GM12878 (cell line): ENCODE data around the gene SLC9C1. TPM values are rescaled to one million over a fixed set of nuclear protein-coding genes. Genes with fewer than 3 reads are reported as not detected.
A peak's percentile ranks its signal among the peaks of the same experiment; 100 is the strongest.

Experiments
- BACH1 ChIP-seq: fragments of 450-650 bp; IDR thresholded peaks from 2 replicates; pipeline ENCODE4 v1.6.1; 2017; ENCODE audit warnings: mild to moderate bottlenecking, borderline replicate concordance
- FOXM1 ChIP-seq: IDR thresholded peaks from 2 replicates; pipeline ENCODE4 v1.6.1; 2012; ENCODE audit warnings: low read depth, mild to moderate bottlenecking, inconsistent platforms, low read length, moderate library complexity
- GABPA ChIP-seq: IDR thresholded peaks from 2 replicates; pipeline ENCODE4 v1.6.1; 2014; ENCODE audit warnings: antibody characterized with exemption, low read depth, mild to moderate bottlenecking, inconsistent platforms
- MEF2A ChIP-seq: IDR thresholded peaks from 2 replicates; pipeline ENCODE4 v1.6.1; 2011; ENCODE audit warnings: low read depth, mild to moderate bottlenecking, low read length, moderate library complexity; ENCODE audit not compliant: insufficient read depth
- MTA2 ChIP-seq: fragments of 450-650 bp; IDR thresholded peaks from 2 replicates; pipeline ENCODE4 v1.6.1; 2016; ENCODE audit warnings: low read depth, mild to moderate bottlenecking, moderate library complexity
- NBN ChIP-seq: fragments of 450-650 bp; IDR thresholded peaks from 2 replicates; pipeline ENCODE4 v1.6.1; 2016
- RELA ChIP-seq: fragments of 450-650 bp; IDR thresholded peaks from 2 replicates; pipeline ENCODE4 v1.8.0; 2014; ENCODE audit warnings: borderline replicate concordance; ENCODE audit not compliant: partially characterized antibody
- TARDBP ChIP-seq: IDR thresholded peaks from 2 replicates; pipeline ENCODE4 v1.6.1; 2016; ENCODE audit warnings: borderline replicate concordance
- polyA plus RNA-seq, 11 experiments: library from polyadenylated mRNA; depleted of rRNA in 4 of 11; unstranded in 6 of 11; stranded (reverse) in 5 of 11; fragments of >200 nt; fragmentation: Nextera tagmentation in 4 of 11; fragmentation: Illumina TruSeq in 1 of 11; extraction: Ambion mirVana in 4 of 11; extraction: Trizol in 1 of 11; gene quantifications; 1 replicate in 1 of 11; 2 replicates in 10 of 11; pipeline versions ENCODE4 v1.2.1 to v1.2.3, GENCODE V29; 2011 to 2016; ENCODE audit warnings: inconsistent platforms in 2 of 11, missing spikeins in 2 of 11, low read depth in 1 of 11
- total RNA-seq, 4 experiments: library from RNA; depleted of rRNA in 3 of 4; stranded (reverse); fragments of >200 nt in 3 of 4; fragmentation: Illumina TruSeq in 1 of 4; extraction: Trizol in 1 of 4; gene quantifications; 2 replicates each; pipeline versions ENCODE4 v1.2.1 to v1.2.3, GENCODE V29; 2013 to 2021
- TF ChIP-seq, protein P1 (sequence below): fragments of 450-650 bp; formaldehyde crosslinking; IDR thresholded peaks from 2 replicates; pipeline ENCODE4 v1.4.0; 2020; ENCODE audit warnings: mild to moderate bottlenecking, moderate library complexity
- TF ChIP-seq, protein P2 (sequence below): IDR thresholded peaks from 2 replicates; pipeline ENCODE4 v1.6.1; 2012; ENCODE audit warnings: improper control_type of control experiment, low read depth, low read length; ENCODE audit not compliant: insufficient replicate concordance
- TF ChIP-seq, protein P3 (sequence below): IDR thresholded peaks from 2 replicates; pipeline ENCODE4 v1.6.1; 2011; ENCODE audit warnings: borderline replicate concordance, low read depth, mild to moderate bottlenecking, moderate library complexity, low read length; ENCODE audit not compliant: insufficient read depth, poor library complexity, severe bottlenecking
- TF ChIP-seq, protein P4 (sequence below): fragments of 450-650 bp; IDR thresholded peaks from 2 replicates; pipeline ENCODE4 v1.6.1; 2017; ENCODE audit warnings: mild to moderate bottlenecking

SLC9C1 gene
- total and polyA plus RNA-seq, 10 of the 15 experiments (the other 5 are each of a cell fraction or from before 2014, with no cell fraction given) = not detected

DNA sequence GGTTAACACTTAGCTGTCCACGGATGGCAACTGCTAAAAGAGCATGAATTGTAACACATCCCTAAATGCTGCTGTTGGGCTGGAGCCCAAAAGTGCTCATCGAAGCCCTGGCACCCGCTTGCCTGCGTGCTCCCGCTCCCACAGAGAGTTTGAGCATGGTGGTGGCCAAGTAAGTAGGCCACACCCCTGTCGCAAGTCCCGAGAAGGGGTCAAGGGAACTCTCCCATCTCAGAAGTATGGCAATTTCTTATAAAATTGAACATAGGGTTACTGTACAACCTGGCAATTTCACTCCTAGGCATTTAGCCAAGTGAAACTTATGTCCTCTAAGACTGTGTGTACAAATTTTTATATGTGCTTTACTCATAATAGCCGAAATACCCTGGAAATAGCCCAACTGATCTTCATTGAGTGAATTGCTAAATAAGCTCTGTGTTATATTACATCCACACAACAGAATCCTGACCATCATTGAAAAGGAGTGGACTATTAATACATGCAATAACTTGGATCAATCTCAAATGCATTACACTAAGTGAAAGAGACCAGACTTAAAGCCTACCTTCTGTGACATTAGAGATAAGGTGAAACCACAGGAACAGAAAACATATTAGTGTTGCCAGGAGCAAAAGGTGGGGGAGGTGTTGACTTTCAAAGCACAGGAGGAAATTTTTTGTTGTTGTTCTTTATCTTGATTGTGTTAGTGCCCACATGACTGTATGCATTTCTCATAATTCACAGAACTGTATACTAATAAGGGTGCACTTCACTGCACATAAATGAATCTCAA is 159.5 kb downstream of the SLC9C1 start (continued):
- TF ChIP-seq, protein P1, sequence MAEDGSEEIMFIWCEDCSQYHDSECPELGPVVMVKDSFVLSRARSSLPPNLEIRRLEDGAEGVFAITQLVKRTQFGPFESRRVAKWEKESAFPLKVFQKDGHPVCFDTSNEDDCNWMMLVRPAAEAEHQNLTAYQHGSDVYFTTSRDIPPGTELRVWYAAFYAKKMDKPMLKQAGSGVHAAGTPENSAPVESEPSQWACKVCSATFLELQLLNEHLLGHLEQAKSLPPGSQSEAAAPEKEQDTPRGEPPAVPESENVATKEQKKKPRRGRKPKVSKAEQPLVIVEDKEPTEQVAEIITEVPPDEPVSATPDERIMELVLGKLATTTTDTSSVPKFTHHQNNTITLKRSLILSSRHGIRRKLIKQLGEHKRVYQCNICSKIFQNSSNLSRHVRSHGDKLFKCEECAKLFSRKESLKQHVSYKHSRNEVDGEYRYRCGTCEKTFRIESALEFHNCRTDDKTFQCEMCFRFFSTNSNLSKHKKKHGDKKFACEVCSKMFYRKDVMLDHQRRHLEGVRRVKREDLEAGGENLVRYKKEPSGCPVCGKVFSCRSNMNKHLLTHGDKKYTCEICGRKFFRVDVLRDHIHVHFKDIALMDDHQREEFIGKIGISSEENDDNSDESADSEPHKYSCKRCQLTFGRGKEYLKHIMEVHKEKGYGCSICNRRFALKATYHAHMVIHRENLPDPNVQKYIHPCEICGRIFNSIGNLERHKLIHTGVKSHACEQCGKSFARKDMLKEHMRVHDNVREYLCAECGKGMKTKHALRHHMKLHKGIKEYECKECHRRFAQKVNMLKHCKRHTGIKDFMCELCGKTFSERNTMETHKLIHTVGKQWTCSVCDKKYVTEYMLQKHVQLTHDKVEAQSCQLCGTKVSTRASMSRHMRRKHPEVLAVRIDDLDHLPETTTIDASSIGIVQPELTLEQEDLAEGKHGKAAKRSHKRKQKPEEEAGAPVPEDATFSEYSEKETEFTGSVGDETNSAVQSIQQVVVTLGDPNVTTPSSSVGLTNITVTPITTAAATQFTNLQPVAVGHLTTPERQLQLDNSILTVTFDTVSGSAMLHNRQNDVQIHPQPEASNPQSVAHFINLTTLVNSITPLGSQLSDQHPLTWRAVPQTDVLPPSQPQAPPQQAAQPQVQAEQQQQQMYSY = no peak
- TF ChIP-seq MEF2A (0 out of 2 replicates have a peak, but pooled peaks have one; percentile 41), TARDBP (no peak), GABPA (no peak), BACH1 (0 out of 2 replicates have a peak, but pooled peaks have one; percentile 5), MTA2 (peak; percentile 60), NBN (0 out of 2 replicates have a peak, but pooled peaks have one; percentile 16), FOXM1 (no peak), RELA (peak; percentile 16)
- TF ChIP-seq, protein P2, sequence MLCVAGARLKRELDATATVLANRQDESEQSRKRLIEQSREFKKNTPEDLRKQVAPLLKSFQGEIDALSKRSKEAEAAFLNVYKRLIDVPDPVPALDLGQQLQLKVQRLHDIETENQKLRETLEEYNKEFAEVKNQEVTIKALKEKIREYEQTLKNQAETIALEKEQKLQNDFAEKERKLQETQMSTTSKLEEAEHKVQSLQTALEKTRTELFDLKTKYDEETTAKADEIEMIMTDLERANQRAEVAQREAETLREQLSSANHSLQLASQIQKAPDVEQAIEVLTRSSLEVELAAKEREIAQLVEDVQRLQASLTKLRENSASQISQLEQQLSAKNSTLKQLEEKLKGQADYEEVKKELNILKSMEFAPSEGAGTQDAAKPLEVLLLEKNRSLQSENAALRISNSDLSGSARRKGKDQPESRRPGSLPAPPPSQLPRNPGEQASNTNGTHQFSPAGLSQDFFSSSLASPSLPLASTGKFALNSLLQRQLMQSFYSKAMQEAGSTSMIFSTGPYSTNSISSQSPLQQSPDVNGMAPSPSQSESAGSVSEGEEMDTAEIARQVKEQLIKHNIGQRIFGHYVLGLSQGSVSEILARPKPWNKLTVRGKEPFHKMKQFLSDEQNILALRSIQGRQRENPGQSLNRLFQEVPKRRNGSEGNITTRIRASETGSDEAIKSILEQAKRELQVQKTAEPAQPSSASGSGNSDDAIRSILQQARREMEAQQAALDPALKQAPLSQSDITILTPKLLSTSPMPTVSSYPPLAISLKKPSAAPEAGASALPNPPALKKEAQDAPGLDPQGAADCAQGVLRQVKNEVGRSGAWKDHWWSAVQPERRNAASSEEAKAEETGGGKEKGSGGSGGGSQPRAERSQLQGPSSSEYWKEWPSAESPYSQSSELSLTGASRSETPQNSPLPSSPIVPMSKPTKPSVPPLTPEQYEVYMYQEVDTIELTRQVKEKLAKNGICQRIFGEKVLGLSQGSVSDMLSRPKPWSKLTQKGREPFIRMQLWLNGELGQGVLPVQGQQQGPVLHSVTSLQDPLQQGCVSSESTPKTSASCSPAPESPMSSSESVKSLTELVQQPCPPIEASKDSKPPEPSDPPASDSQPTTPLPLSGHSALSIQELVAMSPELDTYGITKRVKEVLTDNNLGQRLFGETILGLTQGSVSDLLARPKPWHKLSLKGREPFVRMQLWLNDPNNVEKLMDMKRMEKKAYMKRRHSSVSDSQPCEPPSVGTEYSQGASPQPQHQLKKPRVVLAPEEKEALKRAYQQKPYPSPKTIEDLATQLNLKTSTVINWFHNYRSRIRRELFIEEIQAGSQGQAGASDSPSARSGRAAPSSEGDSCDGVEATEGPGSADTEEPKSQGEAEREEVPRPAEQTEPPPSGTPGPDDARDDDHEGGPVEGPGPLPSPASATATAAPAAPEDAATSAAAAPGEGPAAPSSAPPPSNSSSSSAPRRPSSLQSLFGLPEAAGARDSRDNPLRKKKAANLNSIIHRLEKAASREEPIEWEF = peak; percentile 52
- TF ChIP-seq, protein P3, sequence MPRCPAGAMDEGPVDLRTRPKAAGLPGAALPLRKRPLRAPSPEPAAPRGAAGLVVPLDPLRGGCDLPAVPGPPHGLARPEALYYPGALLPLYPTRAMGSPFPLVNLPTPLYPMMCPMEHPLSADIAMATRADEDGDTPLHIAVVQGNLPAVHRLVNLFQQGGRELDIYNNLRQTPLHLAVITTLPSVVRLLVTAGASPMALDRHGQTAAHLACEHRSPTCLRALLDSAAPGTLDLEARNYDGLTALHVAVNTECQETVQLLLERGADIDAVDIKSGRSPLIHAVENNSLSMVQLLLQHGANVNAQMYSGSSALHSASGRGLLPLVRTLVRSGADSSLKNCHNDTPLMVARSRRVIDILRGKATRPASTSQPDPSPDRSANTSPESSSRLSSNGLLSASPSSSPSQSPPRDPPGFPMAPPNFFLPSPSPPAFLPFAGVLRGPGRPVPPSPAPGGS = peak; percentile 41
- TF ChIP-seq, protein P4, sequence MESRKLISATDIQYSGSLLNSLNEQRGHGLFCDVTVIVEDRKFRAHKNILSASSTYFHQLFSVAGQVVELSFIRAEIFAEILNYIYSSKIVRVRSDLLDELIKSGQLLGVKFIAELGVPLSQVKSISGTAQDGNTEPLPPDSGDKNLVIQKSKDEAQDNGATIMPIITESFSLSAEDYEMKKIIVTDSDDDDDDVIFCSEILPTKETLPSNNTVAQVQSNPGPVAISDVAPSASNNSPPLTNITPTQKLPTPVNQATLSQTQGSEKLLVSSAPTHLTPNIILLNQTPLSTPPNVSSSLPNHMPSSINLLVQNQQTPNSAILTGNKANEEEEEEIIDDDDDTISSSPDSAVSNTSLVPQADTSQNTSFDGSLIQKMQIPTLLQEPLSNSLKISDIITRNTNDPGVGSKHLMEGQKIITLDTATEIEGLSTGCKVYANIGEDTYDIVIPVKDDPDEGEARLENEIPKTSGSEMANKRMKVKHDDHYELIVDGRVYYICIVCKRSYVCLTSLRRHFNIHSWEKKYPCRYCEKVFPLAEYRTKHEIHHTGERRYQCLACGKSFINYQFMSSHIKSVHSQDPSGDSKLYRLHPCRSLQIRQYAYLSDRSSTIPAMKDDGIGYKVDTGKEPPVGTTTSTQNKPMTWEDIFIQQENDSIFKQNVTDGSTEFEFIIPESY = no peak
